Activated CD8-positive, alpha-beta T cell treated with anti-CD3 and anti-CD28 coated beads, Interleukin-2, amount 10 ng/mL, durations not matched to agents 7 days and 5 days (primary cell): ENCODE data around the gene CHD2. TPM values are rescaled to one million over a fixed set of nuclear protein-coding genes. Genes with fewer than 3 reads are reported as not detected.

Experiments used
- ATAC-seq: fragments of 150-1000 bp; cut with Tn5 transposase; one replicate; pipeline ENCODE4 v1.10.0; 2021; ENCODE audit warnings: moderate library complexity
- CTCF ChIA-PET: fragments of 350-600 bp; sonication (Branson Sonifier 250); formaldehyde crosslinking; loops from one replicate; lab custom pipeline; 2021; ENCODE audit warnings: antibody characterized with exemption; lab: Charles Lee
- POLR2A ChIA-PET: fragments of 350-600 bp; sonication (Branson Sonifier 250); formaldehyde crosslinking; loops from one replicate; lab custom pipeline; 2021; ENCODE audit warnings: antibody characterized with exemption; lab: Charles Lee
- DNase-seq: peaks from one replicate; pipeline ENCODE4 v3.0.0-alpha.2; 2020
- H3K27ac Mint-ChIP-seq: one replicate; pipeline ENCODE4 v1.8.0; 2021; ENCODE audit warnings: mild to moderate bottlenecking, mixed read lengths
- H3K27me3 Mint-ChIP-seq: one replicate; pipeline ENCODE4 v1.8.0; 2021; ENCODE audit warnings: low read depth, mixed read lengths
- H3K36me3 Mint-ChIP-seq: one replicate; pipeline ENCODE4 v1.8.0; 2021; ENCODE audit warnings: low read depth, mixed read lengths
- H3K4me1 Mint-ChIP-seq: one replicate; pipeline ENCODE4 v1.8.0; 2021; ENCODE audit warnings: low read depth, mixed read lengths
- H3K4me3 Mint-ChIP-seq: one replicate; pipeline ENCODE4 v1.8.0; 2021; ENCODE audit warnings: mild to moderate bottlenecking, mixed read lengths
- H3K9me3 Mint-ChIP-seq: one replicate; pipeline ENCODE4 v1.8.0; 2022; ENCODE audit warnings: mixed read lengths; ENCODE audit not compliant: insufficient read depth
- total RNA-seq, 2 experiments: library from RNA; stranded (reverse); gene quantifications; one replicate each; pipeline ENCODE4 v1.2.3, GENCODE V29; 2021

The CHD2 gene
- total RNA-seq, 2 experiments from 2014 or later, result 137 to 144 TPM

- no peak overlapping the region for H3K4me3 Mint-ChIP-seq
- peaks cover 8% of the 10 kb centered on the region for H3K27me3 Mint-ChIP-seq
- DNase-seq (no peak), ATAC-seq (no peak)
- H3K4me1 Mint-ChIP-seq, result peaks cover 20% of the 10 kb centered on the region
- H3K36me3 Mint-ChIP-seq, result no peaks in the 10 kb centered on the region
- no peak overlapping the region for H3K27ac Mint-ChIP-seq
- ChIA-PET CTCF (interaction anchor here (0.8 kb wide), 1 partner anchor 43 kb away, joined by 3 read pairs; no protein-coding TSS in a partner anchor), POLR2A (no interaction called here)
- H3K9me3 Mint-ChIP-seq, result peaks cover 4% of the 10 kb centered on the region
These were observed 144.4 kb downstream of the CHD2 start for GRCh38 chr15:93044301-93045190.

- Mint-ChIP-seq H3K36me3 (no peaks in the 10 kb centered on the region), H3K4me1 (peaks cover 20% of the 10 kb centered on the region), H3K27ac (no peak overlapping the region), H3K27me3 (peaks cover 8% of the 10 kb centered on the region), H3K4me3 (no peak overlapping the region), H3K9me3 (peaks cover 4% of the 10 kb centered on the region)
- CTCF ChIA-PET, result interaction anchor here (0.8 kb wide), 1 partner anchor 15 kb away, joined by 4 read pairs; no protein-coding TSS in a partner anchor
- DNase-seq, result no peak
- no peak for ATAC-seq
- POLR2A ChIA-PET, result no interaction called here
These were observed 145.2 kb downstream of the CHD2 start for GRCh38 chr15:93045191-93045785.

GRCh38 chr15:93046120-93046519, 146.0 kb downstream of the CHD2 start:
- Mint-ChIP-seq H3K4me1 (peaks cover 20% of the 10 kb centered on the region), H3K27ac (no peak overlapping the region), H3K9me3 (peaks cover 4% of the 10 kb centered on the region), H3K36me3 (no peaks in the 10 kb centered on the region), H3K27me3 (peaks cover 8% of the 10 kb centered on the region), H3K4me3 (no peak overlapping the region)
- DNase-seq, result no peak
- CTCF ChIA-PET, result interaction anchor here (0.8 kb wide), 1 partner anchor 16 kb away, joined by 4 read pairs; no protein-coding TSS in a partner anchor
- ATAC-seq, result no peak
- POLR2A ChIA-PET, result no interaction called here

GRCh38 chr15:93046721-93047120, 146.6 kb downstream of the CHD2 start:
- Mint-ChIP-seq H3K36me3 (no peaks in the 10 kb centered on the region), H3K27me3 (peaks cover 8% of the 10 kb centered on the region), H3K4me1 (peaks cover 20% of the 10 kb centered on the region), H3K27ac (no peak overlapping the region), H3K9me3 (peaks cover 4% of the 10 kb centered on the region), H3K4me3 (no peak overlapping the region)
- DNase-seq, result no peak
- POLR2A ChIA-PET, result interaction anchor here (0.7 kb wide), 1 partner anchor 239 kb away, joined by 3 read pairs; no protein-coding TSS in a partner anchor
- ATAC-seq, result no peak
- CTCF ChIA-PET, result interaction anchor here (0.8 to 1.6 kb wide), 3 partner anchors 10 to 18 kb away, joined by 3 to 8 read pairs (median 4); no protein-coding TSS in a partner anchor

- ChIA-PET POLR2A (interaction anchor here (0.7 kb wide), 1 partner anchor 240 kb away, joined by 3 read pairs; no protein-coding TSS in a partner anchor), CTCF (interaction anchor here (0.8 to 1.6 kb wide), 6 partner anchors 11 to 40 kb away, joined by 3 to 8 read pairs (median 4); no protein-coding TSS in a partner anchor)
- H3K4me3 Mint-ChIP-seq, result no peak overlapping the region
- H3K27ac Mint-ChIP-seq, result peak overlapping the region; percentile 35
- H3K27me3 Mint-ChIP-seq, result peaks cover 8% of the 10 kb centered on the region
- peaks cover 20% of the 10 kb centered on the region for H3K4me1 Mint-ChIP-seq
- ATAC-seq (peak; percentile 47), DNase-seq (peak; percentile 50)
- peaks cover 4% of the 10 kb centered on the region for H3K9me3 Mint-ChIP-seq
- H3K36me3 Mint-ChIP-seq, result no peaks in the 10 kb centered on the region
These were observed 147.7 kb downstream of the CHD2 start for GRCh38 chr15:93047621-93048425.

GRCh38 chr15:93048426-93048721, 148.2 kb downstream of the CHD2 start:
- POLR2A ChIA-PET, result no interaction called here
- no peaks in the 10 kb centered on the region for H3K36me3 Mint-ChIP-seq
- no peak overlapping the region for H3K27ac Mint-ChIP-seq
- H3K4me3 Mint-ChIP-seq, result no peak overlapping the region
- no peak for ATAC-seq
- H3K4me1 Mint-ChIP-seq, result peaks cover 20% of the 10 kb centered on the region
- DNase-seq, result no peak
- H3K9me3 Mint-ChIP-seq, result peaks cover 4% of the 10 kb centered on the region
- H3K27me3 Mint-ChIP-seq, result peaks cover 8% of the 10 kb centered on the region
- CTCF ChIA-PET, result interaction anchor here (1.4 kb wide), 1 partner anchor 40 kb away, joined by 5 read pairs; no protein-coding TSS in a partner anchor

- ATAC-seq (no peak), DNase-seq (no peak)
- Mint-ChIP-seq H3K9me3 (peaks cover 4% of the 10 kb centered on the region), H3K4me3 (no peak overlapping the region), H3K27ac (no peak overlapping the region), H3K36me3 (no peaks in the 10 kb centered on the region), H3K27me3 (peaks cover 8% of the 10 kb centered on the region), H3K4me1 (peaks cover 20% of the 10 kb centered on the region)
- ChIA-PET POLR2A (no interaction called here), CTCF (interaction anchor here (1.4 to 2.6 kb wide), 2 partner anchors 19 to 39 kb away, joined by 5 to 10 read pairs; no protein-coding TSS in a partner anchor)
These were observed 148.6 kb downstream of the CHD2 start for GRCh38 chr15:93048759-93049161.

- no peak overlapping the region for H3K27ac Mint-ChIP-seq
- ChIA-PET CTCF (interaction anchor here (2.6 kb wide), 1 partner anchor 19 kb away, joined by 10 read pairs; no protein-coding TSS in a partner anchor), POLR2A (no interaction called here)
These were observed 149.1 kb downstream of the CHD2 start for GRCh38 chr15:93049233-93049632.

GRCh38 chr15:93049914-93050578, 149.9 kb downstream of the CHD2 start:
- ChIA-PET CTCF (interaction anchor here (1.1 to 2.6 kb wide), 3 partner anchors 20 to 254 kb away, joined by 3 to 10 read pairs (median 3); no protein-coding TSS in a partner anchor), POLR2A (no interaction called here)
- no peak for ATAC-seq

More at GRCh38 chr15:93049233-93049632, 149.1 kb downstream of the CHD2 start:
- ATAC-seq (no peak), DNase-seq (no peak)
- Mint-ChIP-seq H3K4me3 (no peak overlapping the region), H3K27me3 (peaks cover 8% of the 10 kb centered on the region), H3K4me1 (peaks cover 20% of the 10 kb centered on the region), H3K9me3 (peaks cover 4% of the 10 kb centered on the region), H3K36me3 (no peaks in the 10 kb centered on the region)

GRCh38 chr15:93050648-93051047, 150.5 kb downstream of the CHD2 start:
- Mint-ChIP-seq H3K27ac (no peak overlapping the region), H3K4me3 (no peak overlapping the region), H3K4me1 (peaks cover 20% of the 10 kb centered on the region), H3K36me3 (no peaks in the 10 kb centered on the region), H3K27me3 (peaks cover 8% of the 10 kb centered on the region), H3K9me3 (peaks cover 4% of the 10 kb centered on the region)
- ATAC-seq (no peak), DNase-seq (no peak)
- ChIA-PET POLR2A (no interaction called here), CTCF (interaction anchor here (1.1 to 2.6 kb wide), 3 partner anchors 21 to 255 kb away, joined by 3 to 10 read pairs (median 3); no protein-coding TSS in a partner anchor)

More at GRCh38 chr15:93049914-93050578, 149.9 kb downstream of the CHD2 start:
- Mint-ChIP-seq H3K27ac (no peak overlapping the region), H3K4me3 (no peak overlapping the region), H3K9me3 (peaks cover 4% of the 10 kb centered on the region), H3K36me3 (no peaks in the 10 kb centered on the region), H3K27me3 (peaks cover 8% of the 10 kb centered on the region), H3K4me1 (peaks cover 20% of the 10 kb centered on the region)
- DNase-seq, result no peak
